ENCODE data around the gene ZSWIM8.

DNA sequence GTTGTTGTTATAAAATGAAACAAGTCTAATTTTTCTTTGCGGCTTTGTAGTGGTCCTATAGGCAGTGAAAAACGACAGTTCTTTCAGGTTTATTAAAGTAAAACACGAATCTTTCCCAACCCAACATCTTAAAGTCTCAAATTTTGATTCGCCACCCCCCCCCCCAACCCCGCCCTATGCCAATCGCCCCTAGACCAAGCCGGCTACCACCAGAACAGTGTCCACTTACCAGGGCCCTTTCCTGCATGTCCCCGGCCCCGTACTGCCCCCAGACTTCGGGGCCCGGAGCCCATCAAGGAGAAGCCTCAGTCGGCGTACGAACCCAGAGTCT, 3.9 kb upstream of the ZSWIM8 start:
- TF ChIP-seq, protein P1, sequence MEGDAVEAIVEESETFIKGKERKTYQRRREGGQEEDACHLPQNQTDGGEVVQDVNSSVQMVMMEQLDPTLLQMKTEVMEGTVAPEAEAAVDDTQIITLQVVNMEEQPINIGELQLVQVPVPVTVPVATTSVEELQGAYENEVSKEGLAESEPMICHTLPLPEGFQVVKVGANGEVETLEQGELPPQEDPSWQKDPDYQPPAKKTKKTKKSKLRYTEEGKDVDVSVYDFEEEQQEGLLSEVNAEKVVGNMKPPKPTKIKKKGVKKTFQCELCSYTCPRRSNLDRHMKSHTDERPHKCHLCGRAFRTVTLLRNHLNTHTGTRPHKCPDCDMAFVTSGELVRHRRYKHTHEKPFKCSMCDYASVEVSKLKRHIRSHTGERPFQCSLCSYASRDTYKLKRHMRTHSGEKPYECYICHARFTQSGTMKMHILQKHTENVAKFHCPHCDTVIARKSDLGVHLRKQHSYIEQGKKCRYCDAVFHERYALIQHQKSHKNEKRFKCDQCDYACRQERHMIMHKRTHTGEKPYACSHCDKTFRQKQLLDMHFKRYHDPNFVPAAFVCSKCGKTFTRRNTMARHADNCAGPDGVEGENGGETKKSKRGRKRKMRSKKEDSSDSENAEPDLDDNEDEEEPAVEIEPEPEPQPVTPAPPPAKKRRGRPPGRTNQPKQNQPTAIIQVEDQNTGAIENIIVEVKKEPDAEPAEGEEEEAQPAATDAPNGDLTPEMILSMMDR (IDR thresholded peaks at IDR 0.05), result no peak
- TF ChIP-seq POLR2A (IDR thresholded peaks at IDR 0.05), result no peak
- TF ChIP-seq POLR2AphosphoS5 (IDR thresholded peaks at IDR 0.05; ENCODE audit: insufficient read depth in 1 of 2, low read depth in 1 of 2), result no peak
